Tongue (tissue), 2 donors: Measurements from ENCODE around the gene CAPN1. TPM values are rescaled to one million over a fixed set of nuclear protein-coding genes. Genes with fewer than 3 reads are reported as not detected.
"Not testable (repeated sequence)": the region's sequence is repeated elsewhere in the genome, so short reads cannot be mapped to it uniquely, and the experiment has no call there.

Source experiments
- DNase-seq: peaks from one replicate; pipeline ENCODE4 v3.0.0-alpha.2; 2015
- total RNA-seq: library from RNA; depleted of rRNA; stranded (reverse); fragments of >200 nt; gene quantifications from one replicate; pipeline ENCODE4 v1.2.3, GENCODE V29; 2014

The CAPN1 gene
- total RNA-seq, result 144 TPM

DNA sequence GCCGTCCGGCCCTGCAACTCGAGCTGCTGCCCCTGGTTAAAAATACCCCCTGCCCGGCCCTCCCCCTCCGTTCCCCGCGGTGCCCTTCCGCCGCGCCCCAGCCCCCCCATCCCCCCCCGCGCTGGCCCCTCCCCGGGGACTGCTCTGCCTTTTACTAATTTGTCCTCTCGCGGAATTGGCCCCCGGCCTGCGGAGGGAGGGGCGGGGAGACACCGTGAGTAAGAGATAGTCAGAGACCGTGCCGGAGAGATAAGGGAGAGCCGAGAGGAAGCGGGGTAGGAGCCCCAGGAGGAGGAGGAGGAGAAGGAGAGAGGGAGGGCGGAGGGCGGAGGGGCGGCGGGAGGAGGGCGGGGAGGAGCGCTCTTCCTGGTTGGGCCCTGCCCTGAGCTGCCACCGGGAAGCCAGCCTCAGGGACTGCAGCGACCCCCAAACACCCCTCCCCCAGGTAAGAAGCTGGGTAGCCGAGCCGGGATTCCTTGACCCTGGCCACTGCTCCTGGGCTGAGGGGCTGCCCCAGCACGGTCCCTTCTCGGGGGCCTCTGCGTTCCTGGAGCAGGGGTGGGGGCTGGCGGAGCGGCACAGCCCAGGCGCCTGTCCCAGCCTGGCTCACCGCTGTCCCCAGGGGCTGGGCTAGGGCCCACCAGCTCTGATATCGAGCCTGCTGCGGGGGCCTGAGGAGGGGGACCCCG lies at the start of gene CAPN1:
TSS of gene CAPN1 (plus strand) at position 360 of the 689 bp plus-strand sequence. CDS start 774 bp downstream, outside the sequence.
- DNase-seq, result peak; percentile 85

DNA sequence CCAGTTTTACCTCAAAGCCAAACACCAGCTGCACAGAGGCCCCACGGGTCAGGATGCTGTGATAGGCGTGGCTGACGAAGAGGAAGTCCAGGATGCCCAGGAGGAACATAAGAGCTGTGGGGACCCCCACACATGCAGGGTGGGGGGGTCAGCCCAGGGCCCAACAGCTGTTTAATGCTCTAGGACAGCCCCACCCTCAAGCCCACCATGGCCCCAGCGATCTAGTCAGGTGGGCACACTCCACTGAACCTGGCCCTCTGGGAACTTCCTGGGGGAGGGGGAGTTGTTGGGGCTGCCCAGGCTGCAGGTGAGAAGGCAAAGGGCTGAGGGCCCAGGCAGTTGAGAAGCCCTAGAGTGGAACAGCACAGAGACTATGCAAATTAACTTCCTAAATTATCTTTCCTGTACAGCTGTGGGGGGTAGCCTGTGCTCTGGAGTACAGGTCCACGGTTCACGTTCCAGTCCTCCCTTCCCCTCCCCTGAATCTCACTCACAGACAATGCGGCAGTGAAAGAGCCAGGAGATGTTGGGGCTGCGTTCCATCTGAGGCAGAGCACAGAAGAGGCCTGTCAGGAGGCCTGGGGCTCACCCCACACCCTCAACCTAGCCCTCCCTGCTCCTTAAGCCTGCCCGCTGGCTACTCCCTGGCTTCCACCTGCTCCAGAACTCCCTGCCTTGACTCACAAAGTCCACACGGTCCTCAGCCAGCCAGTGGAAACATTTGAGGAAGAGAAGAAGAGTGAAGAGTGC lies 49.3 kb upstream of the CAPN1 start:
- DNase-seq, result no peak

DNA sequence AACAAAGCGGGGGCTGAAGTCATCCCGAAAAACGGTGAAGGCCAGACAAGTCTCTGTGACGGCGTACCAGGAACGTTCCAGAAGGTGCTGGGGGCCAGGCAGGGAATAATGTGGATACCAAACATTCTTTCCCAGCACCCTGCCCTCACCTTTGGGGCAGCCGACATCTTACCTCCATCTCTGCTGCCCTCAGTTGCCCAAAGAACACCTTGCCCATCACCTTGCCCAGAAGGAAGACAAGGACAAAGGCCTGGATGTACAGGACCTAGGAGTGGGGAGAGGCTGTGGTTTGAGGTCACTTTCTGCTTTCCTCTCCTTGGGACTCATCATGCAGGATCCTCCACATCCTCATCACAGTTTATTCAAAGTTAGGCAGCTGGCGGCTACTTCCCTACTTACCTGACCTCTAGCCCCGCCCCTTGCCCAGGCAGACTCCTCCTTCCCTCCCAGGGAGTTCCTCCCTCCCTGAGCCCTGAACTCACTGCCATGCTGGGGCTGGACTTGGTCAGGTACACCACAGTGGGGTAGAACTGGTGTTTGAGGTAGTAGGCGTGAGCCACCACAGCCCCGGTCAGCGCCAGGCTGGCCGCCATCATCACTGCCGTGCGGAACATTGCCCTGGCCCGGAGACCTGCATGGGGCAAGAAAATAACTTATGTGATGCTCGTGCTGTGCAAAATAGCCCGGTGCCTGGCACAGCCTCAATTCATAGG lies 48.6 kb upstream of the CAPN1 start:
- no peak for DNase-seq

DNA sequence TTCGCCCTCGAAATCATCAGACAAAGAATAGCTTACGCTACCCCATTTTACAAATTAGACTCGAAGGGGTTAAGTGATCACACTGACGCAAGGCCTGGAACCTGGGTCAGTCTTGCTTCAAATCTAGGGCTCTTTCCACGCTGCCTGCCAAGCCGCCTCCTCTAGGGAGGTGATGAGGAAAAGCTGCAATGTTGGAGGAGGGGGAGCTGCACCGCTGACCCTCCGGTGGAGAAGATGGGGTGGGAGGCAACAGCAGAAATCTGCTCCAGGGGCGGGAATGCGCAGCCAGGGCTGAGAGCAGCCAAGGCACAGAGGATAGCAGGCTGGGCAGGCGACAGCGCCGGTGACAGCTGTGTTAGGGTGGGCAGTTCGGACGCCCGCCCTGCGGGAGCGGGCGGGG lies 48.0 kb upstream of the CAPN1 start:
- peak; percentile 62 for DNase-seq

DNA sequence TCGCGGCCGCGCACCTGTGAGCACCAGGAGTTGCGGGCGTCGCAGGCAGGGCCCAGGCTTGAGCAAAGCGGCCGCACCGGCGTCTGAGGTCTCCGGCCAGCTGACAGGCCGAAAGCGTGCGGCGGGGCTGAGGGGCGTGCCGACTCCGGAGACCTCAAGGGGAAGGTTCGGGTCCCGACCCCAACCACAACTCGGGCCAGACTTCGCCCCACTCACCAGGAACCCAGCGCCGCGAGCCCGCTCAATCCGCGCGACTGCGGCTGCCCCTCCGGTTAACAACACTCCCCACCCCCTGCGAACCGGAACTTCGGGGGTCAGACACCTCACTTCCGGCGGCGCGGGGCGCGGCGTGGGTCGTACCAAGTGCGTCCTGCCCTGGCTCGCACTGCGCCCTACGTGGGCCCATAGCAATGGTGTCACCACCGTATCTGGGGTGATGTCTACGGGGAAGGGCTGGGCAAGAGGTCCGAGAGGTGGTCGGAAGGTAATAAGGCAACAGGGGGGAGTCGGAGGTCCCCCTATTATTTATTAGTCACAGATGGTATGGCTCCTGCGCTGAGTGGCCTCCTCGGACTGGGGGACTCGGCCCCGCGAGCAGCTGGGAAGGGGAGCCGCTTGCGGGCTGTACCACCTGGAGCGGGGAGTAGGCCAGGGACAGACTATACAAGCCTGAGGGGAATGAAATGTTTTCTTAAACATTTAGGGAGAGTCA lies 47.3 kb upstream of the CAPN1 start, which contains the start of gene SYVN1:
TSS of gene SYVN1 (minus strand) at position 280 of the 712 bp plus-strand sequence. CDS start 918 bp downstream, outside the sequence.
- peak; percentile 95 for DNase-seq

DNA sequence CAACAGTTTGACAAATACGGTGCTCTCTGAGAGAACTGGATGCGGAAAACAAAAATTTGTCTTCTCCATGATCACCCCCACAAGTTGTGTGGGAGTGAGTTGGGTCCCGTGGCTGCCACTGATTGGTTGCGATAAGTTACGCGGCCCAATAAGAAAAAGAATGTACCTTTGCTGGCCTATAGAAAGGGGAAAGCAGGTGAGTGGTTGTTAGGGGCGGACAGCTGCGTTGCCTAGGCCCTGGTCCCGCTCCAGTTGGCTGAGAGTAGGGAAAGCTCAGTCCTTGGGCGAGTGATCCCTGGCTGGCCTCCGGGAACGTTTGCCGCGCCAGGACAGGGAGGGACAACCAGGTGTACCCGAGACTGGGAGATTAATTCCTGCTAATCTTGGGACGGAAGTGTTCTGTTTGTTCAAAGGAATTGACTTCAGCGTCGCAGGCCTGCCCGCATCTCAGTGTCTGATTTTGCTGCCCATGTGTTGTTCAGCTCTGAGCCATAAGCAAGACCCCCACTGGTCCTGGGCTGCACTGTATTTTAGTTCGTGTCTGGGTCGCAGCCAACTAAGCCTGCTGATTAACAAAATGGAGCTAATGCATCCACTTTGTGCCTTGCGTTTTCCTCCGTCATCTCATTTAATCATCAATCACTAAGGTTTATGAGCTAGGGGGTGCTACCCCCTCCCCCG lies 46.6 kb upstream of the CAPN1 start:
- peak; percentile 98 for DNase-seq

DNA sequence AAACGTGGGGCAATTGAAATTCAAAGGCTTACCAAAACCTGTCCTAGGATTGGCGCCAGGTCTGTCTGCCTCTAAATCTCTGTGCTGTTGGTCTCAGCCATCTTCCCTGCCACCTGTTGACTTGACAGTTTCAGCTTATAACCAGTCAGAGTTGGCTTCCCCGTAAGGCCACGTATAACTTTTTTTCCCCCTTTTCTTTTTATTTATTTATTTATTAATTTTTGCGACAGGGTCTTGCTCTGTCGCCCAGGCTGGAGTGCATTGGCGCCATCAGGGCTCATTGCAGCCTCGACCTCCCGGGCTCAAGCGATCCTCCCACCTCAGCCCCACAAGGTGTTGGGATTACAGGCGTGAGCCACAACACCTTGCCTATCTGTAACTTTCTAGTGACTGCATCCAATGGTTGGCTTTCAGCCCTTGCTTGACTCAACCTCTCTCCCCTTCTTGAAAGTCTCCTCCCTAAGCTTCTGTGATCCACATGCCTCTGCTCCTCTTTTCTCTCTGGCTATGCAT lies 46.0 kb upstream of the CAPN1 start:
- no peak for DNase-seq

DNA sequence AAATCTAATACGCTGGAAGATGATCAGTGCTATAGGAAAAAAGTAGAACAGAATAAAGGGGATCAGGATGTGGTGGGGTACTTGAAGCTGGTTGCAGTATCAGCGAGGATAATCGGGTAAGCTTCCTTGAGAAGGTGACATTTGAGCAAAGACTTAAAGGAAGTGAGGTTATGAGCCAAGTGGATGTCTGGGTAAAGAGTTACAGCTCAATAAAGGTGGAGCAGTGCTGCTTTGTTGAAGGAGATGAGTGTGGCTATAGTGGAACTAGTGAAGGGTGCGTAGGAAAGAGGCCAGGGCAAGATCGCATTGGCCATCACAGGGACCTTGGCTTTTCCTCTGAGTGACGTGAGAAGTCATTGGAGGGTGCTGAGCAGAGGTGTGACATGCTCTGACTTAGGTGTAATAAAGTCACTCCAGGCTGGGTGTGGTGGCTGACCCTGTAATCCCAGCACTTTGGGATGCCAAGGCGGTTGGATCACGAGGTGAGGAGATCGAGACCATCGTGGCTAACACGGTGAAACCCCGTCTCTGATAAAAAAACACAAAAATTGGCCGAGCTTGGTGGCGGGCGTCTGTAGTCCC lies 45.1 kb upstream of the CAPN1 start:
- no peak for DNase-seq

DNA sequence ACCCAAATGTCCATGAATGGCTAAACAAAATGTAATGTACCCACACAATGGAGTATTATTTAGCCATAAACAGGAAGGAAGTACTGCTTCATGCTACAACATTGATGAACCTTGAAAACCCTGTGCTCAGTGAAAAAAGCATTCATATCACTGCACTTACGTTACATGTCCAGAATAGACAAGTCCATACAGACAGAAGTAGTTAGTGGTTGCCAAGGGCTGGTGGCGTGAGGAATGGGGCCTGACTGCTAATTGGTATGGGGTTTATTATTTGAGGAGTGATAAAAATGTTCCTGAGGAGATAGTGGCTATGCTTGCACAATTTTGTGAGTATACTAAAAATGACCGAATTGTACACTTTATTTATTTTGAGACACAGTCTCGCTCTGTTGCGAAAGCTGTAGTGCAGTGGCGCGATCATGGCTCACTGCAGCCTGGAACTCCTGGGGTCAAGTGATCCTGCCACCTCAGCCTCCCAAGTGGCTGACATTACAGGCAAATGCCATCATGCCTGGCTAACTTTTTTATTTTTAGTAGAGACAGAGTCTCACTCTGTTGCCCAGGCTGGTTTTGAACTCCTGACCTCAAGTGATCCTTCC lies 39.7 kb upstream of the CAPN1 start:
- no peak for DNase-seq

DNA sequence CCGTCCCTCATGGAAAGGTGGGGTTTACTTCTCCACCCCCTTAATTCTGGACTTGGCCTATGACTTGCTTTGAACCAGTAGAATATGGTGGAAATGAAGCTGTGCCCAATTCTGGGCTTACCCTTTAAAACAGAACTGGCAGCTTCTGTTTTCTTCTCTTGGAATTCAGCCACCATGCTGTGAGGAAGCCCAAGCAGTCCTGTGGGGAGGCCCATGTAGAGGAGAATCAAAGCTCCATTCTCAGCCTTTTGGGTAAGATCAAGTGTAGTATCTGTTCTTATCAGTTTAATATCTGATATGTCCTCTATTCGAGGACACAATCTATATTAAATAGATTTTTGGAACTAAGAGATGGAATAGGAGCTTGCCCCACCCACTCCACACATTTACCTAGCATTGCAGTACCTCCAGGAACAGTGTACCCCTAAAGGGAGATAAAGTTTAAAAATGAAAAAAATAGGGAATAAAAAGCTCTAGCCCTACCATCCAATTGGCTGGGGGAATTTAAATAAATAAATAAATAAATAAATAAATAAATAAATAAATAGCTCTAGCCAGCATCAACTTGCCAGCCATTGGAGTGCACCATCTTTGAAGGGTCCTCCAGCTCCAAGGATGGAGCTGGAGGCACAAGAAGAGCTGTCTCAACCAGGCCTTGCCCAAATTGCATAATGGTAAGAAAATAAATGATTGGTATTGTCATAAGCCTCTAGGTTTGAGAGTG lies 34.2 kb upstream of the CAPN1 start:
- no peak for DNase-seq

DNA sequence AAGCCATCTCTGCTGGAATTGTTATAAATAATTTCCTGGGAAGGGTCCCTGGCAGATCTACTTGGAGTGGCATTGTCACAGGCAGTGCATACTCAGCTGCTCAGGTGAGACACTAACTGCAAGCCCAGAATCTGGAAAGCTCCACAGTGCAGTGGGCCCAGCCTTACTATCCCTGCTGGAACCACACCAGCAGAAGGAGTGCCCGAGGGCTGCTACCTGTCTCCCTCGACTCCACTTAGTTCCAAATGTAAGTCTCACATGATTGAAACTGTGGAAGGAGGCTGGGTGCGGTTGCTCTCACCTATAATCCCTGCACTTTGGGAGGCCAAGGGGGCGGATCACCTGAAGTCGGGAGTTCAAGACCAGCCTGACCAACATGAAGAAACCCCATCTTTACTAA lies 33.1 kb upstream of the CAPN1 start:
- no peak for DNase-seq

DNA sequence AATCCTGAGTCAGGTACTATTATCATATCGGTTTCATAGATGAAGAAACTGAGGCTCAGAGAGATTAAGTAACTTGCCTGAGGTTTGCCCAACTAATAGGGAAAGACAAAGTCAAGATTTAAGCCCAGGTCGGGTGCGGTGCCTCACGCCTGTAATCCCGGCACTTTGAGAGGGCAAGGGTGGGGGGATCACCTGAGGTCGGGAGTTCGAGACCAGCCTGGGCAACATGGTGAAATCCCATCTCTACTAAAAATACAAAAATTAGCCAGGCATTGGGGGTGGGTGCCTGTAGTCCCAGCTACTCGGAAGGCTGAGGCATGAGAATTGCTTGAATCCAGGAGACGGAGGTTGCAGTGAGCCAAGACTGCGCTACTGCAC lies 31.6 kb upstream of the CAPN1 start:
- DNase-seq, result not testable (repeated sequence)

DNA sequence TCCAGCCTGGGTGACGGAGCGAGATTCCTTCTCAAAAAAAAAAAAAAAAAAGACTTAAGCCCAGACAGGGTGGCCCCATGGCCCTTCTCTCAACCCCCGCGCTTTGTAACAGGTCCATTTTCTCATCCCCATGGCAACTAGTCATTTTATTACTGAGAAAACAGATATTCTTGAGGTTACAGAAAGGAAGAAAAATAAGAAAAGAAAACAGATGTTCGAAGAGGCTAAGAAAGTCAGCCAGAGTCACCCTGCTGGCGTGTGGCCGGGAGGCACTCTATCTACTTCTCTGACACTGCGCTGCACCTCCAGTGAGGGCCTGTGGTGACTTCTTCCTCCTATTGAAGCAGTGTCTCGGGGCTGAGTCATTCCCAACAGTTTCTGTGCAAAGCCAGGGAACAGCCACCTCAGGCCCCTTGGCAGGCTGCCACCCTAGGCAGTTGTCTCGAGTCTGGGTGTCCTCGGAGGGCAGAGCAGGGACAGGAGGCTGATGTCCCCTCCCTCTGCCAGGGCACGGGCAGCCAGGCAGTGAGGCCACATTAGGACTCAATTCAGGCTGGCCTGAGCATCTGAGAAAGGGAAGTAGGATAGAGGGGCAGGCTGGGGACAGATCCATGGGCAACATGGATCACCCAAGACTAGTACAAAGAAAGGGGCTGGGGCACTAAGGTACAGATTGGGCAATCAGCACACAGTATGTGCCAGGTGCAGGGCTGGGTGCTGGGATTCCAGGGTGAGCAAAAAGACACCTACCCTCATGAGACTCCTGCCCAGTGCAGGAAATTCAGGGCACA lies 31.0 kb upstream of the CAPN1 start:
- DNase-seq, result peak; percentile 84

DNA sequence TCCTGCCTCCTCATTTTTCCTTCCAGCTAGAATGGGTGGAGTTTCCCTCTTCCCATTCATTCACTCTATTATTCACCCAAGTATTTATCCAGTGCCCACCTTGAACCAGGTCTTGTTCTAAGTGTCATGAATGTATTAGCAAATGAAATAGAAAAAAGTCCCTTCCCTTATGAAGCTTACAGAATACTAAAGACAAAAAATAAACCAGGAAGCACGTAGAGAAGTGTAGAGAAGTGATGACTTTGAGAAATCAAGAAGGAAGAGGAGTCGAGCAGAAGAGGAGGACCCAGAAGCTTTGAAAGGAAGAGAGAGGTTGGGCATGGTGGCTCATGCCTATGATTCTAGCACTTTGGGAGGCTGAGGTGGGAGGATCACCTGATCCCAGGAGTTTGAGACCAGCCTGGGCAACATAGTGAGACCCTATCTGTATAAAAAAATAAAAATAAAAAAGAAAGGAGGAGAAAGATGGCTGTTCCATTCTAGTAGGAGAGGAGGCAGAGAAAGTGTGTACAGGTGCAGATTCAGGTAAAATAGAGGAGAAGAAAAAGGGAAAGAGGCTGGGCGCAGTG lies 30.3 kb upstream of the CAPN1 start:
- DNase-seq, result no peak

DNA sequence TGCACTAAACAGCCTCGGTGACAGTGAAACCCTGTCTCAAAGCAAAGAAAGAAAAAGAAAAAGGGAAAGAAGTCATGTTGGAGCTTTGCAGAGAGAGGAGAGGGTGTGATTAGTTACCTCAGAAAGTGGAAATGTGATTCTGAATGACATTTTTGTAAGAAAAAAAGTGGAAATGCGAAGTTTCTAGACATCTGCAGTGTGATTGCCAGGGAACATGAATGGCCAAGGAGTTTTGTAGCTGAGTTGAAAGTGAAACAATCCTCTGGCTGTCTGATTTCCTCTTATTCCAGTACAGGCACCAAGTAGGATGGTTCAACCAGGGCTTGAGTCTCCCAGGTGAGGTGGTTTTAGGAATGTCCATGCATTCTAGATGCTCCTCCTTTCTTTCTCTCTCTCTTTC lies 29.6 kb upstream of the CAPN1 start:
- no peak for DNase-seq

DNA sequence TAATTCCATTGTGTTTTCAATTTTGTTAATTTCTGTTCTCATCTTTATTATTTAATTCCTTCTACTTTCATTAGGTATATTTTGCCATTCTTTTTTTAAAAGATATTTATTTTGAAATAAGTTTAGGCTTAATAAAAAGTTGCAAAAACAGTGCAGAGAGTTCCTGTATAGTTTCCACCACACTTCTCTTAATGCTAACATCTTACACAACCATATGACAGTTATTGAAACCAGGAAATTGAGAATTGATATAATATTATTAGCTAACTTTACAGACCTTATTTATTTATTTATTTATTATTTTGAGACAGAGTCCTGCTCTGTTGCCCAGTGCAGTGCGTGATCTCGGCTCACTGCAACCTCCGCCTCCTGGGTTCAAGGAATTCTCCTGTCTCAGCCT lies 25.5 kb upstream of the CAPN1 start:
- no peak for DNase-seq

DNA sequence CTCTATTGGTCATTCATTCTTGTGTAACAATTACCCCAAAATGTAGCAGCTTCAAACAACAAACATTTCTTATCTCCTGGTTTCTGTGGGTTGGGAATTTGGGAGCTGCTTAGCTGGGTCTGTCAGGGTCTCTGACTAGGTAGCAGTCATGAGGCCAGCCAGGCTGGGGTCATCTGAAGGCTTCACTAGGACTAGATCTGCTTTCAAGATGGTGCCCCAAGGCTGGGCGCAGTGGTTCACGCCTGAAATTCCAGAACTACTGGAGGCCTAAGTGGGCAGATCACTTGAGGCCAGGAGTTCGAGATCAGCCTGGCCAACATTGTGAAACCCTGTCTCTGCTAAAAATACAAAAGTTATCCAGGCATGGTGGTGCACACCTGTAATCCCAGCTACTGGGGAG lies 24.8 kb upstream of the CAPN1 start:
- DNase-seq, result no peak

DNA sequence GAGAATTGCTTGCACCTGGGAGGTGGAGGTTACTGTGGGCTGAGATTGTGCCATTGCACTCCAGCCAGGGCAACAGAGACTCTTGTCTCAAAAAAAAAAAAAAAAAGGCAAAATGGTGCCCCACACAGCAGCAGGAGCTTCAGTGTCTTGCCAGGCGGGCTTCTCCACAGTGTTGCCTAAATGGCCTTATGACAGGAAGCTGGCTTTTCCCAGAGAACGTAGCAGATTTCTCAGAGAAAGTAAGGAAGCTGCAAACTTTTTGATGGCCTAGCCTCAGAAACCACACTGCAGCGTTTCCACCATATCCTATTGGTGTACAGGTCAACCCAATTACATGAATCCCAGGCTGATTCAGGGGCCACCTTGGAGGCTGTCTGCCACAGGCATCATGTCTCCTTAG lies 24.4 kb upstream of the CAPN1 start:
- no peak for DNase-seq

DNA sequence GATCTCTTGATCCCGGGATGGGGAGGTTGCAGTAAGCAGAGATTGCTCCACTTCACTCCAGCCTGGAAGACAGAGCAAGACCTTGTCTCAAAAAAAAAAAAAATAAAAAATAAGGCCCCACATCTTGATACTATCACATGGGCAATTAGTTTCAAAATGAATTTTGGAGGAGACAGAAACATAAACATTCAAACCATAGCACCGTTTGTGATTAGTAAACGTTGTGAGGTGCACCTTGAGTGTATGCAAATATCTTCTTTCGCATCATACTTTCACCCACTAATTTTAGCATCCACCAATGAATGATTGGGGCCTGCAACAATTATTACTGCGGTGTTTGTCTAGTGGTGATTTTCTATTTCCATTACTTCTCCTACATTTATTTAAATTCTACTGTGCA lies 22.7 kb upstream of the CAPN1 start:
- no peak for DNase-seq
